ENCODE data around the gene MPC1.
"Not testable (repeated sequence)": the region's sequence is repeated elsewhere in the genome, so short reads cannot be mapped to it uniquely, and the experiment has no call there.

Gene MPC1

DNA sequence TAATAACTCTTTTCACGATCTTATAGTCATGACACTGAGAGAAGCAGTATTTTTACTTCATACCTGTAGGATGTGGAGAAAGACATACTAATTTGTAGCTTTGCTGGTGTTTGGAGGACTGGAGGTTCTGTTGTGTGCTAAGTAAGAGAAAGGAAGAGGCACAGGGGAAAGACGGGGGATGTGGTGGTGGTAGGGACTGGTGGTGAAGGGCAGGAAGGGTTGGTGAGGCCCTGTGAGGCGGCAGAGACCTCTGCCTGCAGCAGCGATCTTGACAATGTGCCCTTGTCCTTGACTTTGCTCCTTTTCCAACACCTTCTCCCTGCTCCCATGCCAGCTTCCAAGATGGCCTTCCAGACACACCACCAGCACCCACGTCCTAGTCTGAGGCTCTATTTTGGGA lies 32.6 kb upstream of the MPC1 start:
- H3K27me3 Mint-ChIP-seq = no peaks in the 10 kb centered on the region
- H3K36me3 Mint-ChIP-seq (ENCODE audit: insufficient read depth) = peaks cover 48% of the 10 kb centered on the region
- DNase-seq (peak; percentile 40 to 48 (median 44)), ATAC-seq (replicated peaks) (peak; percentile 31)
- peak overlapping the region; percentile 93 to 96 for H3K27ac Mint-ChIP-seq
- peaks cover 85 to 90% of the 10 kb centered on the region in 2 donors for H3K4me1 Mint-ChIP-seq (ENCODE audit: low read depth in 2 of 2)
- H3K9me3 Mint-ChIP-seq = peaks cover 12 to 18% of the 10 kb centered on the region in 2 donors
- H3K4me3 Mint-ChIP-seq = peak overlapping the region; percentile 73 to 79

DNA sequence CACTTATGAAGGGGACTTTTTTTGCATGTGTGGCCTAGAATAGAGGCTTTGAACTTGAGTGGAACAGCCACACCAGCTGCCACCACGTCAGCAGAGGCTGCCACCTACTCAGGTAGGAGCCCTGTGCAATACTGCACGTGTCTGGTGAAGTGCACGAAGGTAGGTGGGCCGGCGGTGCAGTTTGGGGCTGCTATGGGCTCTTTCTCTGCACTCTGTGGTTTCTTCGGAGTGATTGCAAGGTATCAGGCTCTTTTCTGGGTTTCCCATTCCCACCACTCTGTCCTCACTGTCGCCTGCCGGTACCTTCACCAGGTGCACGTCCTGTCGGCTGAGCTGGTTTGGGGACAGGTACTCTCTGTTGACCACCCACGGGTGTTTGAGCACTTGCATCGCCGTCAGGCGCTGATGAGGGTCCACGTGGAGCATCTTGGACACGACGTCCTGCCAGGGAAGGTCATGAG lies 30.8 kb upstream of the MPC1 start:
- ATAC-seq (replicated peaks) (peak; percentile 31), DNase-seq (peak in 2 of 3 experiments; percentile 19 to 27)
- H3K27me3 Mint-ChIP-seq = no peaks in the 10 kb centered on the region
- peaks cover 80 to 87% of the 10 kb centered on the region in 2 donors for H3K4me1 Mint-ChIP-seq (ENCODE audit: low read depth in 2 of 2)
- peak overlapping the region; percentile 44 to 47 for H3K4me3 Mint-ChIP-seq
- H3K27ac Mint-ChIP-seq = peak overlapping the region; percentile 52 to 87
- H3K36me3 Mint-ChIP-seq (ENCODE audit: insufficient read depth) = peaks cover 44% of the 10 kb centered on the region
- peaks cover 12 to 18% of the 10 kb centered on the region in 2 donors for H3K9me3 Mint-ChIP-seq

DNA sequence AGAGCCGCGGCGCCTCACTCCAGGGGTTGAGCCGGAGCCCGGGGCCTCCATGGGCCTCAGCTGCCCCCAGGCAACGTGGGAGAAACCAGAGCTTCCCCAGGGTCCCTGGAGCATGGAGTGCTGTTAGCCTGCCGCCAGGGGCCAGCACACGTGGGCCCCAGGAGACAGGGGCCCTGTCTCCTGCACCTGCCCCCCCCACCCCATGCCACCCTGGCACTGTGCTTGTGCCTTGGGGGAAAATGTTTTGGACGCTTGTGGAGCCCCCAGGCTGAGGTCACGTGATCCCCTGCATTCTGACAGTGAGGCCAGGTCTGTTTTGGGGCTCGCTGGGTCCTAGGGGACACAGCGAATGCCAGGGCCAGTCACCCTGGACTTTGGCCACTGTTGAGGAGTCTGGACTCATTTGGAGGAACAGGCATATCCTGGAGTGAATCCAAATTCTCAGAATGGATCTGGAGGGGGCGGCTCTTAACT lies 30.2 kb upstream of the MPC1 start:
- H3K4me3 Mint-ChIP-seq = peak overlapping the region in 1 of 2 donors; percentile 47
- H3K9me3 Mint-ChIP-seq = peaks cover 12 to 18% of the 10 kb centered on the region in 2 donors
- peak overlapping the region; percentile 52 to 87 for H3K27ac Mint-ChIP-seq
- no peak for ATAC-seq (replicated peaks)
- H3K27me3 Mint-ChIP-seq = no peaks in the 10 kb centered on the region
- DNase-seq = no peak
- H3K4me1 Mint-ChIP-seq (ENCODE audit: low read depth in 2 of 2) = peaks cover 78 to 84% of the 10 kb centered on the region in 2 donors
- peaks cover 39% of the 10 kb centered on the region for H3K36me3 Mint-ChIP-seq (ENCODE audit: insufficient read depth)

DNA sequence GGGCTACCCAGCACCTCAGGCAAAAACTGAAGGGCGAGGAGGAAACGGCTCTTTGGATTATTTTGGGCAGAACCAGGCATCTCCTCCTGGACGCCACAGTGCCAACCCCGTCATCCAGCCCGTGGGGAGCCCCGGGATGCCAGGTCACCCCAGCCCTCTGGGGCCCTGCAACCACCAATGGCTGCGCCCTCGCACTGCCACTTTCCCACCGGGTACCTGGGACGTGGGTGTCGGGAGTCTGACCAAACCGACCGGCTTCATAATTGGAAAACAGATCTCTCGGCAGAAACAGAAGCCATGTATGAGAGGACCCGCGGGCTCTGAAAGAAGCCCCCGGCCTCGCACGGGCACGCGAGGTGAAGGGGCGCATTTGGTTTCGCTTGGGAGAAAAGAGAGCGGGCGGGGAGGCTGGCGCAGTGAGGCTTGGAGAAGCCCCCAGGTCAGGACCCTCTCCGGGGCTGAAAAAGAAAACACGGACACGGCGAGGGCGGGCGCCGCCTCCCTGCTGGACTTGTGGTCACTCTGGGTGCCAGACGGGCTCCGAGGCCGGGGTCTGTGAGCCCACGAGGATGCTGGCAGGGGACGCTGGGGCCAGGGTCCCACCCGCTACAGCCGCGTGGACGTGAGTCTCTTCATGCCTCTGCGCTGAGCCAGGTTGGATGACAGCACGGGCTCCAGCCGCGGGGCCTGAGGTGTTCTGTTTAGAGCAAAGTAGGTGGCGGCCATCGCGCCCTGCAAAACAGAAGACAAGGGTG lies 29.6 kb upstream of the MPC1 start:
- peaks cover 73 to 82% of the 10 kb centered on the region in 2 donors for H3K4me1 Mint-ChIP-seq (ENCODE audit: low read depth in 2 of 2)
- no peaks in the 10 kb centered on the region for H3K27me3 Mint-ChIP-seq
- peak overlapping the region; percentile 61 to 87 for H3K27ac Mint-ChIP-seq
- peaks cover 32% of the 10 kb centered on the region for H3K36me3 Mint-ChIP-seq (ENCODE audit: insufficient read depth)
- peaks cover 12 to 18% of the 10 kb centered on the region in 2 donors for H3K9me3 Mint-ChIP-seq
- DNase-seq (no peak), ATAC-seq (replicated peaks) (no peak)
- H3K4me3 Mint-ChIP-seq = peak overlapping the region; percentile 75 to 80

DNA sequence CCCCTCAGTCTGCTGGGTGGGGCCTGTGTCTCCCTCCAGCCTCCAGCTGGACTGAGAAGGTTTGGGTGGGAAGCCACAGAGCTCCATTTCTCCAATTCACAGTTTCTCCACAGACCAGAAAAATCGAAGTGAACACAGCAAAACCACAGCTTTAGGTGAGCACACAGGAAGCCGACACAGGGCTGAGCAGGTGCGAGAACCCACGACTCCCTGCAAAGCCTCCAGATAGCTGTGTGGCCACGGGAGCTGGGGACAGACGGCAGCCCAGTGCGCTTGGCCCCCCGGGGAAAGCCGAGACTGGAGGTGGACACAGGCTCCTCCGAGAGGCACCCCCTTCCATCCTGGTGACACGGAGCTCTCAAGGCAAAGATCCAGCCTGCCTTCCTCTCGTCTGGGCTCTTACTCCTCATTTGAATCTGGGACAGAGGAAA lies 29.0 kb upstream of the MPC1 start:
- H3K9me3 Mint-ChIP-seq = peaks cover 10 to 14% of the 10 kb centered on the region in 2 donors
- no peaks in the 10 kb centered on the region for H3K27me3 Mint-ChIP-seq
- peaks cover 68 to 79% of the 10 kb centered on the region in 2 donors for H3K4me1 Mint-ChIP-seq (ENCODE audit: low read depth in 2 of 2)
- H3K4me3 Mint-ChIP-seq = peak overlapping the region; percentile 75 to 80
- peak overlapping the region; percentile 61 to 87 for H3K27ac Mint-ChIP-seq
- DNase-seq (peak in 2 of 3 experiments; percentile 32 to 40), ATAC-seq (replicated peaks) (peak; percentile 75)
- H3K36me3 Mint-ChIP-seq (ENCODE audit: insufficient read depth) = peaks cover 26% of the 10 kb centered on the region

DNA sequence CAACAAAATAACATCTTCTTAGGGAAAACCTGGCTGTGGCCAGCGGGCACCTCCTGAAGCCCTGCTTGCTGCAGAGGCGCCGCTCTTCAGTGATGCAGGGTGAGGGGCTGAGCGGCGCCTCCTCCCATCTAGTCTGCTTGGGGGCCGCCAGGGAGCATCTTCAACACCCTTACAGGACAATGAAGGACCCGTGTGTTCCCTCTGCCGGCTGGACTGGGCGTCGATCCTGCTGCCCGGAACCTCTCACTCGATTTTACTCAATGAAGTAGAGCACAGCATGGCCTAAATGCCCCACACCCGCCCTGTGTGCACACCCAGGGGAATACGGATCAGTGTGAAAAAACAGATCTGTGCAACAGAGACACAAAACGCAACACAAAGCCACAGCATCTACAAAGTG lies 28.5 kb upstream of the MPC1 start:
- Mint-ChIP-seq H3K4me3 (peak overlapping the region; percentile 75 to 80), H3K9me3 (peaks cover 6 to 9% of the 10 kb centered on the region in 2 donors), H3K4me1 (ENCODE audit: low read depth in 2 of 2) (peaks cover 63 to 74% of the 10 kb centered on the region in 2 donors), H3K27me3 (no peaks in the 10 kb centered on the region), H3K27ac (peak overlapping the region; percentile 61 to 87), H3K36me3 (ENCODE audit: insufficient read depth) (peaks cover 22% of the 10 kb centered on the region)
- DNase-seq (peak in 1 of 3 experiments; percentile 11), ATAC-seq (replicated peaks) (peak; percentile 34)

DNA sequence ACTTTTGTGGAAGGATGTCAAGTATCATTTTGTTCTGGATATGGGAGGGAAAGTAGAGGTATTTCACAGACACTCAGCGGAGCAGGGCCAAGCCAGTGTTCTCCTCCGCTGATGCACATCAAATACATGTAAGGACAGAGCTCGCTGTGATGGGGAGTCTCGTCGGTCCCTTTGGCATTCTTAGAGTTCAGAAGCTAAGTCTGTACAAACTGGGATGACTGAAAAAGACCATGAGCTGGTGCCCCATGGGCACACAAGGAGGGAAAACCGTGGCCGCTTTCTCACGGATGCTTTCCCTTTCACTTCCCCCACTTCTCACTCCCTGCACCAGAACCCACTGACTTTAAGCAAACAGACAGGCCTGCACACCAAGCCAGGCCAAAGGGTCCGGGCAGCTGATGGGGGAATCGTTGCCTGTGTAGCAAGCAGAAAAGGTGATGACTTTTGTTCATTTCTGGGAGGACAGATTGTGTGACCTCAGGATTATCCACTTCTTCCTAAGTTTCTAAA lies 27.7 kb upstream of the MPC1 start:
- Mint-ChIP-seq H3K4me1 (ENCODE audit: low read depth in 2 of 2) (peaks cover 55 to 69% of the 10 kb centered on the region in 2 donors), H3K27me3 (no peaks in the 10 kb centered on the region), H3K4me3 (peak overlapping the region; percentile 75 to 80), H3K9me3 (peaks cover 0 to 1% of the 10 kb centered on the region in 2 donors), H3K27ac (peak overlapping the region in 1 of 2 donors; percentile 71), H3K36me3 (ENCODE audit: insufficient read depth) (peaks cover 15% of the 10 kb centered on the region)
- ATAC-seq (replicated peaks) (no peak), DNase-seq (no peak)

DNA sequence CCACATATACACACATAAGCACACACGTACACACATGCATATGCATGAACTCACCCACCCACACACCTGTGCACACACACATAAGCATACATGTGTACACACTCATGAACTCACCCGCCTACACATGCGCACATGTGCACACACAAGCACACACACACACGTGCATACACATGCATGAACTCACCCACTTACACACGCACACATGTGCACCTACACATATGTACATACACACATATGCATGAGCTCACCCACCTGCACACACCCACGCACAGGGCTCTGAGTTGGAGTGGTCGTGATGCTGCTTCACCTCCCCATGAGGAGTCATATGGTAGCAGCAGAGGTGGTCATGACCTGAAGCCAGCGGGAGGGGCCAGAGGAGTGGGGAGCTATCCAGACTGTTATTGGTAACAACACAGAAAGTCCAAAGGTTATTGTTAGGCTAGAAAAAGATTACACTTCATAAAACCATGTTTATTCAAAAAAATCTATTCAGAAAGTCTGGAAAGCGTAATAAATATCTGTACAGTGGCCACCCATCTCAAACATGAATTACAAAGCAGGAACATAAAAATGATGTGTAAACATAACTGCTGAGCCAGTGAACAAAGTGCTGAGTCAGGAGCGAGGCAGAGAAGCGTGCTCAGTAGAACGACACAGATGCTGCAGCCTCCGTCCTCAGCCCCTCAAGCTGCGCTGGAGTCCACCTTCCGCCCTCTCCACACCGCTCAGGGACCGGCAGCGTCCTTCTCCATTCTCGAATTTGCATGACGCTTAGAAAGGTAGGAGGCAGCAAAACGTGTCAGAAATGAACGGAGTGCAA lies 26.4 kb upstream of the MPC1 start:
- peaks cover 14% of the 10 kb centered on the region for H3K36me3 Mint-ChIP-seq (ENCODE audit: insufficient read depth)
- H3K27ac Mint-ChIP-seq = peak overlapping the region in 1 of 2 donors; percentile 1
- H3K27me3 Mint-ChIP-seq = no peaks in the 10 kb centered on the region
- H3K9me3 Mint-ChIP-seq = no peaks in the 10 kb centered on the region
- peaks cover 44 to 57% of the 10 kb centered on the region in 2 donors for H3K4me1 Mint-ChIP-seq (ENCODE audit: low read depth in 2 of 2)
- ATAC-seq (replicated peaks) = no peak
- DNase-seq = no peak
- peak overlapping the region in 1 of 2 donors; percentile 50 for H3K4me3 Mint-ChIP-seq

DNA sequence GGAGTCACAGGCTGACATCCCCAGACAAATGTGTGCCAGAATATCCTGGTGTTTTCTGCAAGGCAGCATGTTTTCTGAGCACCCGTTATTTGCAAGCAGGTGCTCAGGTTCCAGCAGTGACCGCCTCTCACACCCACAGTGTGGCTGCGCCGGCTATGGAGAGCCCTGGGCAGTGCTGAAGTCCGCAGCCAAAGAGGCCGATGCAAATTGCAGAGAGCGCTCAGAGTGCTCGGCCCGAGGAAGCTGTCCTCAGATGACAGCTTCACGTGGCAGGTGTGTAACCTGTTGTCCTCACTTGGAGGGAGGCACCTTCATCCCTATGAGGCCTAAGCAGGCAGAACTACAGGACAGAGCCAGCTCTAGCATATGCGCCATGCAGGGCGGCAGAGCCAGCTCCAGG lies 23.5 kb upstream of the MPC1 start:
- no peaks in the 10 kb centered on the region for H3K9me3 Mint-ChIP-seq
- no peak overlapping the region for H3K27ac Mint-ChIP-seq
- no peak overlapping the region for H3K4me3 Mint-ChIP-seq
- peaks cover 22 to 36% of the 10 kb centered on the region in 2 donors for H3K4me1 Mint-ChIP-seq (ENCODE audit: low read depth in 2 of 2)
- H3K27me3 Mint-ChIP-seq = no peaks in the 10 kb centered on the region
- H3K36me3 Mint-ChIP-seq (ENCODE audit: insufficient read depth) = peaks cover 5% of the 10 kb centered on the region
- ATAC-seq (replicated peaks) (no peak), DNase-seq (no peak)

DNA sequence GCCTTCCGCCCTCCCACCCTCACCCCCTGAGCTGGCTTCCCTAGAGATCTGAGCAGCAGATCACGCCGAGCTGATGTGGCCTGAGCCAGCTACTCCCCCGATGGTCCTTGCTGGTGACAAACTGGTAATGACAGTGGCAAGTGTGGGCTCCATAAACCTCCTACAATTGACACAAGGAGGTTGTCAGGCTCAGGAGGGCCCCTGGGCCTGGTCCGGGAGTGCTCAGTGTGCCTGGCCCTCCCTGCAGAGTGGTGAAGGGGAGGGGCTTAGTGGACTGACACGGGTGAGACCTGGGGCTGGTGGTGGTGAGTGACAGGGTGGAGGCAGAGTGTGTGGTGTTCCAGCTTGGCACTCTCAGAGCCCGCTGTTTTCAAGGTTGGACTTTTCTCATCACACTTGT lies 22.6 kb upstream of the MPC1 start:
- Mint-ChIP-seq H3K9me3 (no peaks in the 10 kb centered on the region), H3K27ac (no peak overlapping the region), H3K36me3 (ENCODE audit: insufficient read depth) (peaks cover 5% of the 10 kb centered on the region), H3K4me1 (ENCODE audit: low read depth in 2 of 2) (peaks cover 15 to 35% of the 10 kb centered on the region in 2 donors), H3K27me3 (no peaks in the 10 kb centered on the region), H3K4me3 (no peak overlapping the region)
- no peak for DNase-seq
- ATAC-seq (replicated peaks) = no peak

DNA sequence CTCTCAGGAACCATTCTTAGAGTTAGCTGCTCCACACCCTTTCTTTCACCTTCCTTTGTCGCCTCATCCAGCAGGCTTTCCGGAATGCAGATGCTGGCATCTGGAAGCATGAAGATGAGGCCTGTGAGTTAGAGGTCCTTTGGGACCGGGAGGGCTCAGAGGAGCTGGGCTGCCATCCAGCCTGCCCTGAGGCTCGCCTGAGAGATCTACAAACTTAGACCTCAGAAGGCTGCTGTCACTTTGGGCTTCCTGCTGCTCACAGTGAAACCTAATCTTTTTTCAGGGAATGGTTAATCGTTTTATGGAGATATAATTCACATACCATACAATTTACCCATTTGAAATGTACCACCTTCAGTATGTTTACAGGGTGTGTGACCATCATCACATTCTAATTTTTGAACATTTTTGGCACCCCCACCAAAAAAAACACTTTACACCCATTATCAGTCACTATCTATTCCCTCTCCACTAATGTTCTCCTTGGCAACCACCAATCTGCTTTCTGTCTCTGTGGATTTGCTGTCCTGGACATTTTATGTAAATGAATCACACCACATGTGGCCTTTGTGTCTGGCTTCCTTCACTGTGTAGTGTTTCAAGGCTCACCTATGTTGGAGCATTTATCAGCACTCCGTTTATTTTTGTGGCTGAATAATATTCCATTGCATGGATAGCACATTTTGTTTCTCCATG lies 20.0 kb upstream of the MPC1 start:
- ATAC-seq (replicated peaks) = no peak
- no peak for DNase-seq
- peak overlapping the region in 1 of 2 donors; percentile 82 for H3K27ac Mint-ChIP-seq
- peaks cover 5 to 17% of the 10 kb centered on the region in 2 donors for H3K4me1 Mint-ChIP-seq (ENCODE audit: low read depth in 2 of 2)
- no peaks in the 10 kb centered on the region for H3K36me3 Mint-ChIP-seq (ENCODE audit: insufficient read depth)
- no peaks in the 10 kb centered on the region for H3K9me3 Mint-ChIP-seq
- peaks cover 6 to 11% of the 10 kb centered on the region in 2 donors for H3K27me3 Mint-ChIP-seq
- H3K4me3 Mint-ChIP-seq = no peak overlapping the region

DNA sequence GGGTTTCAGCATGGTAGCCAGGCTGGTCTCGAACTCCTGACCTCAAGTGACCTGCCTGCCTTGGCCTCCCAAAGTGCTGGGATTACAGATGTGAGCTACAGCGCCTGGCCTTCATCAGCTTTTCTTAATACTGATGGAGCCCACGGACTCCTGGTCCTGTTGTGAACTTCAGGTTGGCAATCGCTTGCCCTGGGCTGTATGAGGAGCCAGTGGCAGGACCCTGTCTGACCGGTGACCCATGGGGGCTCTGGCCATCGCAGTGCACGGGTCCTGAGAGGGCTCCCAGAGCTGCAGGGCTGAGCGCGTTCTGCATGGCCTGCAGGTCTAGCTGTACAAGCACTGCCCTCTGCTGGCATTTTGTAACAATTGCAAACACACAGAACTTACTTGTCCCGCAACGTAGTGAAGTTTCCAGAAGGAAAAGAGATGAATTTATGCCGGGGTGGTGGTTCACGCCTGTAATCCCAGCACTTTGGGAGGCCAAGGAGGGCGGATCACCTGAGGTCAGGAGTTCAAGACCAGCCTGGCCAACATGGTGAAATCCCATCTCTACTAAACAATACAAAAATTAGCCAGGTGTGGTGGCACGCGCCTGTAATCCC lies 18.0 kb upstream of the MPC1 start:
- peaks cover 9 to 21% of the 10 kb centered on the region in 2 donors for H3K27me3 Mint-ChIP-seq
- ATAC-seq (replicated peaks) (peak; percentile 90), DNase-seq (peak; percentile 57)
- H3K27ac Mint-ChIP-seq = peak overlapping the region in 1 of 2 donors; percentile 56
- H3K36me3 Mint-ChIP-seq (ENCODE audit: insufficient read depth); H3K4me3 Mint-ChIP-seq; H3K9me3 Mint-ChIP-seq: not testable (repeated sequence)
- H3K4me1 Mint-ChIP-seq (ENCODE audit: low read depth in 2 of 2) = peaks cover 5 to 11% of the 10 kb centered on the region in 2 donors
